Measurements from ENCODE around the gene OTOP3. TPM values are rescaled to one million over a fixed set of nuclear protein-coding genes. Genes with fewer than 3 reads are reported as not detected.

OTOP3 gene
- total and polyA plus RNA-seq, 10 donors = not detected

DNA sequence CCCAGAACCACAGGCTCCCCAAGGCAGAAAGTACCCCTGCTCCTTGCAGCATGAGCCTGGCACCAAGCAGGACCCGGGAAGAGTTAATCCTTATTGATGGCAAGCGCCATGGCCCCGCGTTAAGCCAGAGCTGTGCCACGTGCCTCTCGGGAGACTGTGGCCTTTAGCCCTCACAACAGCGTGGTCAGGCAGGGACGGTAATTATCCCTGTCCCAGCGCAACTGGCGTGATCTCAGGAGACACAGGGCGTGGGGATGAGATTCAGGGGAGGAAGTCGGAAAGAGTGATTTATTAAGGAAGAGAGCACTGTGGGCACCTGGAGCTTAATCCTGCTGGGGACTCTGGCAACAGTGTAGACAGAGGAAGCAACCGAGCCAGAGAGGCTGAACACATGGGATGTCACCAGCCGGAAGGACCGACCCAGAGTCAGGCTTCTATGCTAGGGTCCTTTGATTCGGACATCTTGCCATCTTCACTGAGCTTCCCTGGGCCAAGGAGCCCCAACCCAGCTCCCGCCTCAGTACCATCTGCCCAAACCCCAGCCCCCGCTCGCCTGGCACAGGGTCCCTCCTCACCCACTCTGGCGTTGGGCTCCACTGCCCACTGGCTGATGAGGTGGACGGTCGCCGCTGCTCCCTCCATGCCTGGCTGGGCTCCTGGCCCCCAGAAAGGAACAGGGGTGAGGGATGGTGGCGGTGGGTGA, 16.9 kb downstream of the OTOP3 start:
- DNase-seq = no peak
- intact Hi-C loops (cut with DNase I; ENCODE audit: low total_unique reads) = no loop called here

DNA sequence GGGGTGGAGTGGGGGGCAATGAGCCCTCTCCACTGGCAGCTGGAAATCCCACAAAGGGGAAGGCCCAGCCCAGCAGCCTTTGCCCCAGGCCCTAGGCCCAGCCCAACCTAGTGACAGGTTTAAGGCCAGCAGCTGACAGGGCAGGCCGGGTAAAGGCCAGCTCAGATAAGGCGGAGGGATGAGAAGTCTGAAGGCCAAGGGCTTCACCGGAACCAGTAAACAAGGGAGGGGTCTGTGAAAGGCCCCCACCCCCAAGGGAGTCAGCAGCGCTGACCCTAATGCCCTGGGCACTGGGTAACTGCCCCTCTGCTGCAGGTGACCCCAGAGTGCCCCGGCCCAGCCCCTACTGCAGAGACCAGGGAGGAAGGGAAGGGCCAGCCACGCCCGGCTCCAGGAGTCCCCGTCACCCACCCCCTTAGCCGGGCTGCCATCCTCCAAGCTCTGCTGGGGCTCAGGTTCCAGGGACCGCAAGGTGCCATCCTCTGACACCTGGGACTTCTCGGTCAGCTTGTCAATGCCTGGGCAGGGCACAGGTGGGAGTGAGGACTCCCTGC, 17.5 kb downstream of the OTOP3 start:
- TF ChIP-seq, protein P1, sequence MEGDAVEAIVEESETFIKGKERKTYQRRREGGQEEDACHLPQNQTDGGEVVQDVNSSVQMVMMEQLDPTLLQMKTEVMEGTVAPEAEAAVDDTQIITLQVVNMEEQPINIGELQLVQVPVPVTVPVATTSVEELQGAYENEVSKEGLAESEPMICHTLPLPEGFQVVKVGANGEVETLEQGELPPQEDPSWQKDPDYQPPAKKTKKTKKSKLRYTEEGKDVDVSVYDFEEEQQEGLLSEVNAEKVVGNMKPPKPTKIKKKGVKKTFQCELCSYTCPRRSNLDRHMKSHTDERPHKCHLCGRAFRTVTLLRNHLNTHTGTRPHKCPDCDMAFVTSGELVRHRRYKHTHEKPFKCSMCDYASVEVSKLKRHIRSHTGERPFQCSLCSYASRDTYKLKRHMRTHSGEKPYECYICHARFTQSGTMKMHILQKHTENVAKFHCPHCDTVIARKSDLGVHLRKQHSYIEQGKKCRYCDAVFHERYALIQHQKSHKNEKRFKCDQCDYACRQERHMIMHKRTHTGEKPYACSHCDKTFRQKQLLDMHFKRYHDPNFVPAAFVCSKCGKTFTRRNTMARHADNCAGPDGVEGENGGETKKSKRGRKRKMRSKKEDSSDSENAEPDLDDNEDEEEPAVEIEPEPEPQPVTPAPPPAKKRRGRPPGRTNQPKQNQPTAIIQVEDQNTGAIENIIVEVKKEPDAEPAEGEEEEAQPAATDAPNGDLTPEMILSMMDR (IDR thresholded peaks at IDR 0.05 in 8 of 11, conservative IDR thresholded peaks at IDR 0.05 in 3 of 11) = no peak
- TF ChIP-seq POLR2A (IDR thresholded peaks at IDR 0.05) = no peak
- TF ChIP-seq POLR2AphosphoS5 (IDR thresholded peaks at IDR 0.05) = no peak
- peaks cover 0 to 6% (median 5%) of the 10 kb centered on the region in 6 donors for H3K4me1 ChIP-seq
- H3K27me3 ChIP-seq (replicated peaks in 1 of 7) = peaks cover 0 to 36% (median 0%) of the 10 kb centered on the region in 7 donors
- H3K4me3 ChIP-seq = no peak overlapping the region
- peaks cover 0 to 4% (median 0%) of the 10 kb centered on the region in 8 donors for H3K9me3 ChIP-seq
- intact Hi-C loops (cut with DNase I; ENCODE audit: low total_unique reads) = no loop called here
- DNase-seq = no peak
- no peak overlapping the region for H3K27ac ChIP-seq
- WGBS, 5 donors = 79 to 90% (median 86%) methylated on average over 4 to 11 of the region's 11 CpGs
- H3K36me3 ChIP-seq = peaks cover 0 to 31% (median 2%) of the 10 kb centered on the region in 6 donors

More for the DNA sequence above, 16.9 kb downstream of the OTOP3 start:
- Histone ChIP-seq H3K27ac (no peak overlapping the region), H3K4me1 (peaks cover 0 to under 1% (median 0%) of the 10 kb centered on the region in 6 donors), H3K9me3 (peaks cover 0 to 4% (median 0%) of the 10 kb centered on the region in 8 donors), H3K36me3 (peaks cover 0 to 31% (median 2%) of the 10 kb centered on the region in 6 donors), H3K4me3 (no peak overlapping the region), H3K27me3 (replicated peaks in 1 of 7) (peaks cover 0 to 31% (median 0%) of the 10 kb centered on the region in 7 donors)
- TF ChIP-seq, protein P1 (IDR thresholded peaks at IDR 0.05 in 8 of 11, conservative IDR thresholded peaks at IDR 0.05 in 3 of 11) = no peak
- TF ChIP-seq POLR2AphosphoS5 (IDR thresholded peaks at IDR 0.05) (no peak), POLR2A (IDR thresholded peaks at IDR 0.05) (no peak)
- 76 to 83% (median 81%) methylated on average over 21 to 24 of the region's 24 CpGs for WGBS, 5 donors

DNA sequence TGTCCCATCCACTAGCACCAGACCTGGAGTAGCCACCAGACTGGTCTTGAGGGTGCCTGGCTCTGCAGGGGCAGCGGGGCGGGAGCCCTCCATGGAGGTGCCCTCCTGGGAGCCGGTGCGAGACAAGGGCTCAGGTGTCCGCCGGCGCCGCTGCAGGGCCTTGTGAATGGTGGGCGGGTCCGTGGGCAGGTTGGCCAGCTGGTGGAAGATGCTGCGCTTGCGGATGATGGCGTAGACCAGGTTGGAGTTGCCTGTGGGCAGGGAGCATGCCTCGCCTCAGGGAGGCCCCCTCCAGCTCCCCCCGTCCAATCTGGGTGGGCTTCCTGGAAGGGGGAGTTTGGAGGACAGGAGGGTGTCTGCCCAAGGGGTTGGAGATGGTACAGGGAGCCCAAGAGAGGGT, 18.4 kb downstream of the OTOP3 start:
- peaks cover 0 to 31% (median 2%) of the 10 kb centered on the region in 6 donors for H3K36me3 ChIP-seq
- no peak for DNase-seq
- TF ChIP-seq POLR2A (IDR thresholded peaks at IDR 0.05) = no peak
- no peak for TF ChIP-seq POLR2AphosphoS5 (IDR thresholded peaks at IDR 0.05)
- TF ChIP-seq, protein P1 (IDR thresholded peaks at IDR 0.05 in 8 of 11, conservative IDR thresholded peaks at IDR 0.05 in 3 of 11) = no peak
- intact Hi-C loops (cut with DNase I; ENCODE audit: low total_unique reads) = no loop called here
- no peak overlapping the region for H3K27ac ChIP-seq
- peaks cover 0 to 4% (median 0%) of the 10 kb centered on the region in 8 donors for H3K9me3 ChIP-seq
- peaks cover 0 to 6% (median 5%) of the 10 kb centered on the region in 6 donors for H3K4me1 ChIP-seq
- peaks cover 0 to 40% (median 0%) of the 10 kb centered on the region in 7 donors for H3K27me3 ChIP-seq (replicated peaks in 1 of 7)
- H3K4me3 ChIP-seq = no peak overlapping the region
- WGBS, 5 donors = 81 to 97% (median 91%) methylated on average over 3 to 15 of the region's 15 CpGs
